Cerebellar cortex (tissue), 1 donor: ENCODE data around the gene COL18A1.
A peak's percentile ranks its signal among the peaks of the same experiment; 100 is the strongest.
"Not testable (repeated sequence)": the region's sequence is repeated elsewhere in the genome, so short reads cannot be mapped to it uniquely, and the experiment has no call there.

Experiments
- DNase-seq: peaks from one replicate; pipeline ENCODE4 v3.0.0-alpha.2; 2015; ENCODE audit warnings: low spot score

COL18A1 gene

GRCh38 chr21:45522381-45522780 is 117.4 kb downstream of the COL18A1 start:
- no peak for DNase-seq

- DNase-seq, result no peak
These were observed 118.0 kb downstream of the COL18A1 start for GRCh38 chr21:45522986-45523385.

- DNase-seq, result no peak
These were observed 118.6 kb downstream of the COL18A1 start for GRCh38 chr21:45523411-45524101.

- DNase-seq, result no peak
These were observed 119.8 kb downstream of the COL18A1 start for GRCh38 chr21:45524756-45525152.

GRCh38 chr21:45525153-45525909 is 120.4 kb downstream of the COL18A1 start:
- DNase-seq, result no peak

GRCh38 chr21:45525910-45526306 is 120.9 kb downstream of the COL18A1 start:
- no peak for DNase-seq

GRCh38 chr21:45527151-45527999 is 122.4 kb downstream of the COL18A1 start:
- DNase-seq, result not testable (repeated sequence)

GRCh38 chr21:45528028-45528705 is 123.2 kb downstream of the COL18A1 start:
- no peak for DNase-seq

- DNase-seq, result no peak
These were observed 124.2 kb downstream of the COL18A1 start for GRCh38 chr21:45528981-45529784.

- no peak for DNase-seq
These were observed 124.9 kb downstream of the COL18A1 start for GRCh38 chr21:45529785-45530422.

GRCh38 chr21:45530423-45531113 is 125.6 kb downstream of the COL18A1 start:
- no peak for DNase-seq

- DNase-seq, result not testable (repeated sequence)
These were observed 126.1 kb downstream of the COL18A1 start for GRCh38 chr21:45531114-45531392.

GRCh38 chr21:45531393-45532215 is 126.6 kb downstream of the COL18A1 start:
- DNase-seq, result no peak

GRCh38 chr21:45532826-45533360 is 127.9 kb downstream of the COL18A1 start:
- DNase-seq, result no peak

GRCh38 chr21:45533361-45533845 is 128.4 kb downstream of the COL18A1 start:
- no peak for DNase-seq

GRCh38 chr21:45533846-45534635 is 129.1 kb downstream of the COL18A1 start:
- DNase-seq, result no peak

- peak; percentile 61 for DNase-seq
These were observed 129.8 kb downstream of the COL18A1 start for GRCh38 chr21:45534636-45535331.
